H1 (cell line): ENCODE data around the gene EFR3B. TPM values are rescaled to one million over a fixed set of nuclear protein-coding genes. Genes with fewer than 3 reads are reported as not detected.

Experiments
- CTCF ChIA-PET: fragments of 300-600 bp; sonication (Branson Sonifier 250); formaldehyde crosslinking; loops from one replicate; lab custom pipeline; 2021; ENCODE audit not compliant: partially characterized antibody; lab: Charles Lee
- POLR2A ChIA-PET: fragments of 300-600 bp; sonication (Branson Sonifier 250); formaldehyde crosslinking; loops from one replicate; lab custom pipeline; 2021; ENCODE audit warnings: inconsistent platforms; ENCODE audit not compliant: partially characterized antibody; lab: Charles Lee
- DNase-seq, 2 experiments: peaks; one replicate each; pipeline versions ENCODE4 v3.0.0 to v3.0.0-alpha.2; 2010 to 2022; ENCODE audit warnings: low spot score in 2 of 2, low read depth in 1 of 2, mixed read lengths in 1 of 2
- FAIRE-seq: peaks from 2 replicates; lab custom pipeline; 2011; peaks lifted over from hg19 to GRCh38; lab: Jason Lieb, UNC
- H2AFZ ChIP-seq: 2 replicates; pipeline ENCODE4 v1.8.1; 2012; ENCODE audit warnings: low read length, inconsistent platforms
- H2AK5ac ChIP-seq: 2 replicates; pipeline ENCODE4 v1.6.1; 2013; ENCODE audit warnings: low read depth, low read length
- H2BK120ac ChIP-seq: replicated peaks from 2 replicates; pipeline ENCODE3; 2013; ENCODE audit warnings: low read depth, low read length, inconsistent platforms
- H2BK12ac ChIP-seq: 2 replicates; pipeline ENCODE4 v1.6.1; 2013; ENCODE audit warnings: low read depth, low read length
- H2BK15ac ChIP-seq: 2 replicates; pipeline ENCODE4 v1.6.1; 2013; ENCODE audit warnings: low read length
- H2BK20ac ChIP-seq: 2 replicates; pipeline ENCODE4 v1.6.1; 2013; ENCODE audit warnings: low read length
- H2BK5ac ChIP-seq: 2 replicates; pipeline ENCODE4 v1.6.1; 2013; ENCODE audit warnings: low read depth, low read length
- H3K14ac ChIP-seq: 2 replicates; pipeline ENCODE4 v1.6.1; 2013; ENCODE audit warnings: inconsistent platforms; ENCODE audit not compliant: insufficient read length
- H3K18ac ChIP-seq: 2 replicates; pipeline ENCODE4 v1.6.1; 2013; ENCODE audit warnings: low read length; ENCODE audit errors: extremely low read depth
- H3K23ac ChIP-seq: 2 replicates; pipeline ENCODE4 v1.6.1; 2013; ENCODE audit warnings: inconsistent platforms; ENCODE audit not compliant: insufficient read length
- H3K23me2 ChIP-seq: 2 replicates; pipeline ENCODE4 v1.6.1; 2013; ENCODE audit warnings: low read depth, low read length
- H3K27ac ChIP-seq: 2 replicates; pipeline ENCODE4 v1.6.1; 2011; ENCODE audit warnings: low read depth, low read length, inconsistent platforms
- H3K27me3 ChIP-seq, 4 experiments: replicated peaks in 1 of 4; 1 replicate in 1 of 4; 2 replicates in 3 of 4; pipeline versions ENCODE4 v1.6.1 to v1.8.1; 2011 to 2013; ENCODE audit warnings: low read length in 3 of 4, mild to moderate bottlenecking in 3 of 4, inconsistent platforms in 2 of 4, mixed read lengths in 2 of 4, moderate library complexity in 1 of 4; ENCODE audit not compliant: control insufficient read depth in 3 of 4, insufficient read depth in 3 of 4; ENCODE audit errors: extremely low read depth in 1 of 4
- H3K36me3 ChIP-seq, 4 experiments: 2 replicates each; pipeline versions ENCODE4 v1.6.1 to v1.8.1; 2011 to 2013; ENCODE audit warnings: mild to moderate bottlenecking in 4 of 4, low read length in 3 of 4, moderate library complexity in 2 of 4, control low read depth in 1 of 4, inconsistent platforms in 1 of 4; ENCODE audit not compliant: insufficient read depth in 4 of 4, control insufficient read depth in 2 of 4
- H3K4ac ChIP-seq: replicated peaks from 2 replicates; pipeline ENCODE3; 2013; ENCODE audit warnings: low read length, low read depth, mixed read lengths, inconsistent platforms; ENCODE audit not compliant: insufficient read length
- H3K4me1 ChIP-seq, 4 experiments: replicated peaks in 1 of 4; 1 replicate in 1 of 4; 2 replicates in 3 of 4; pipeline versions ENCODE4 v1.6.1 to v1.8.1; 2011 to 2013; ENCODE audit warnings: low read length in 3 of 4, inconsistent platforms in 2 of 4, mixed read lengths in 1 of 4; ENCODE audit not compliant: insufficient read depth in 4 of 4, control insufficient read depth in 3 of 4
- H3K4me2 ChIP-seq, 2 experiments: 2 replicates each; pipeline versions ENCODE4 v1.6.1 to v1.8.1; 2011 to 2013; ENCODE audit warnings: low read depth in 2 of 2, low read length in 2 of 2, control low read depth in 1 of 2, inconsistent platforms in 1 of 2, mild to moderate bottlenecking in 1 of 2; ENCODE audit not compliant: insufficient read depth in 1 of 2
- H3K4me3 ChIP-seq, 4 experiments: fragments of 200-600, 300-600 bp in 1 of 4; sonication (generic), shearing (Covaris generic), sonication (Bioruptor Twin) in 1 of 4; 2 replicates each; pipeline versions ENCODE4 v1.5.1 to v1.8.1; 2011 to 2016; ENCODE audit warnings: low read length in 4 of 4, low read depth in 3 of 4, control low read depth in 2 of 4, inconsistent platforms in 2 of 4, mild to moderate bottlenecking in 2 of 4, mixed read lengths in 1 of 4, moderate library complexity in 1 of 4; ENCODE audit not compliant: insufficient read depth in 2 of 4; ENCODE audit errors: extremely low read depth in 1 of 4
- H3K56ac ChIP-seq: replicated peaks from 2 replicates; pipeline ENCODE3; 2013; ENCODE audit warnings: low read depth, mild to moderate bottlenecking, mixed read lengths, low read length, inconsistent platforms; ENCODE audit not compliant: insufficient read length
- H3K79me1 ChIP-seq: 2 replicates; pipeline ENCODE4 v1.6.1; 2013; ENCODE audit warnings: low read depth, low read length, control low read depth
- H3K79me2 ChIP-seq, 2 experiments: 2 replicates each; pipeline versions ENCODE4 v1.6.1 to v1.8.1; 2012 to 2013; ENCODE audit warnings: low read length in 2 of 2, mild to moderate bottlenecking in 2 of 2, inconsistent platforms in 1 of 2; ENCODE audit not compliant: insufficient read depth in 2 of 2, control insufficient read depth in 1 of 2
- H3K9ac ChIP-seq, 4 experiments: replicated peaks in 1 of 4; 1 replicate in 1 of 4; 2 replicates in 3 of 4; pipeline versions ENCODE4 v1.6.1 to v1.8.1; 2011 to 2013; ENCODE audit warnings: low read depth in 3 of 4, low read length in 3 of 4, control low read depth in 2 of 4, mild to moderate bottlenecking in 2 of 4, moderate library complexity in 2 of 4, inconsistent platforms in 1 of 4; ENCODE audit errors: extremely low read depth in 1 of 4
- H3K9me3 ChIP-seq, 2 experiments: 2 replicates each; pipeline versions ENCODE4 v1.6.1 to v1.8.1; 2012 to 2013; ENCODE audit warnings: mild to moderate bottlenecking in 2 of 2, moderate library complexity in 2 of 2, control low read depth in 1 of 2, inconsistent platforms in 1 of 2, low read depth in 1 of 2, low read length in 1 of 2, mixed read lengths in 1 of 2; ENCODE audit not compliant: insufficient read depth in 2 of 2
- H4K20me1 ChIP-seq, 2 experiments: replicated peaks in 1 of 2; 2 replicates each; pipeline versions ENCODE3 to v1.8.1; 2011 to 2013; ENCODE audit warnings: inconsistent platforms in 2 of 2, low read length in 2 of 2, mild to moderate bottlenecking in 1 of 2; ENCODE audit not compliant: insufficient read depth in 2 of 2, control insufficient read depth in 1 of 2
- H4K5ac ChIP-seq: 2 replicates; pipeline ENCODE4 v1.6.1; 2013; ENCODE audit warnings: low read length, low read depth, mixed read lengths, inconsistent platforms; ENCODE audit not compliant: insufficient read length
- H4K8ac ChIP-seq: 2 replicates; pipeline ENCODE4 v1.8.0; 2013; ENCODE audit warnings: mild to moderate bottlenecking, moderate library complexity, low read length, inconsistent platforms; ENCODE audit not compliant: insufficient read depth; ENCODE audit errors: extremely low read depth
- H4K91ac ChIP-seq: replicated peaks from 2 replicates; pipeline ENCODE3; 2013; ENCODE audit warnings: low read length, mixed read lengths, inconsistent platforms; ENCODE audit not compliant: insufficient read length
- CBX8 ChIP-seq: fragments of 300-800, 300-1000 bp; sonication (generic); IDR thresholded peaks from 2 replicates; pipeline ENCODE4 v1.7.1; 2016; ENCODE audit warnings: low read depth, low read length, borderline replicate concordance
- CTBP2 ChIP-seq: IDR thresholded peaks from 2 replicates; pipeline ENCODE4 v1.7.0; 2011; ENCODE audit warnings: borderline replicate concordance, mild to moderate bottlenecking, moderate library complexity, mixed read lengths, low read length; ENCODE audit not compliant: insufficient read depth, insufficient read length
- SIRT6 ChIP-seq: IDR thresholded peaks from one replicate; pipeline ENCODE4 v1.7.1; 2012; ENCODE audit warnings: low read length, inconsistent platforms
- SP2 ChIP-seq: IDR thresholded peaks from 2 replicates; pipeline ENCODE4 v1.6.1; 2012; ENCODE audit warnings: mild to moderate bottlenecking, low read length, inconsistent platforms
- WGBS, 2 experiments: shearing (Covaris generic) in 1 of 2; methylation state at CpG; one replicate each; pipeline versions ENCODE4 v1.1.6 to v1.1.7; 2013 to 2015; ENCODE audit warnings: low lambda C conversion rate in 2 of 2, mixed read lengths in 2 of 2, inconsistent platforms in 1 of 2, low coverage in 1 of 2, missing lambda C conversion rate in 1 of 2; ENCODE audit not compliant: insufficient replicate concordance in 2 of 2, insufficient coverage in 1 of 2, insufficient read length in 1 of 2; ENCODE audit errors: extremely low coverage in 1 of 2, missing lambda C conversion rate in 1 of 2; 5-methylcytosine and 5-hydroxymethylcytosine counted together
- polyA plus RNA-seq, 7 experiments: library from polyadenylated mRNA; depleted of rRNA in 3 of 7; stranded (reverse) in 5 of 7; unstranded in 2 of 7; fragments of >200 nt in 5 of 7; fragments of 200-250 nt in 2 of 7; gene quantifications; 1 replicate in 5 of 7; 2 replicates in 1 of 7; 4 replicates in 1 of 7; pipeline versions ENCODE4 v1.2.1 to v1.2.3, GENCODE V29; 2011 to 2013; ENCODE audit warnings: missing spikeins in 2 of 7, mixed read lengths in 2 of 7
- total RNA-seq: library from RNA; stranded (reverse); fragmentation: NEBNext Ultra II Directional; extraction: Animal tissue kit (Norgen Biotek cat#: 25700); gene quantifications from 2 replicates; pipeline ENCODE4 v1.2.1, GENCODE V29; 2021

The EFR3B gene
- total and polyA plus RNA-seq, 2 of the 8 experiments (the other 6 are each of a cell fraction or from before 2014, with no cell fraction given) = 3.4 to 9.6 TPM

- no peak overlapping the region for H4K5ac ChIP-seq
- H3K27me3 ChIP-seq = 0 out of 7 replicates have a peak, but pooled peaks cover 0 to under 1% (median 0%) of the 10 kb centered on the region in 4 experiments
- no peak overlapping the region for H4K91ac ChIP-seq
- no peak overlapping the region for H3K27ac ChIP-seq
- H3K14ac ChIP-seq = no peak overlapping the region
- H2BK120ac ChIP-seq = no peak overlapping the region
- no peak overlapping the region for H3K9ac ChIP-seq
- no peaks in the 10 kb centered on the region; the same call in 1 of the 2 replicates for H3K79me1 ChIP-seq
- H2BK15ac ChIP-seq = peak overlapping the region; percentile 36; the same call in 1 of the 2 replicates
- no peak for DNase-seq
- H3K4me1 ChIP-seq = peaks cover 0 to 11% (median 0%) of the 10 kb centered on the region in 4 experiments; a peak in 3 of 7 replicates
- H2BK5ac ChIP-seq = peak overlapping the region; percentile 9; the same call in 1 of the 2 replicates
- no peaks in the 10 kb centered on the region for H3K79me2 ChIP-seq
- H3K36me3 ChIP-seq = no peaks in the 10 kb centered on the region
- H2AFZ ChIP-seq = no peak overlapping the region
- no peak overlapping the region for H3K23ac ChIP-seq
- H2BK20ac ChIP-seq = peak overlapping the region; percentile 9; the same call in 1 of the 2 replicates
- H3K4ac ChIP-seq = no peak overlapping the region
- POLR2A ChIA-PET = no interaction called here
- WGBS, 2 experiments = 91% methylated on average over 10 of the region's 10 CpGs; no CpG with 5 or more reads in 1 of the 2 experiments
- no peak overlapping the region for H3K4me2 ChIP-seq
- CTCF ChIA-PET = interaction anchor here (1.0 to 1.5 kb wide), 5 partner anchors 13 to 185 kb away, joined by 3 to 4 read pairs (median 4); no protein-coding TSS in a partner anchor
- H3K18ac ChIP-seq = no peak overlapping the region
- no peaks in the 10 kb centered on the region for H3K23me2 ChIP-seq
- no peaks in the 10 kb centered on the region for H3K9me3 ChIP-seq
- H3K56ac ChIP-seq = no peak overlapping the region
- no peak overlapping the region for H2AK5ac ChIP-seq
- H4K8ac ChIP-seq = no peak overlapping the region
- no peaks in the 10 kb centered on the region for H4K20me1 ChIP-seq
- TF ChIP-seq SIRT6 (no peak), SP2 (no peak), CBX8 (no peak), CTBP2 (no peak)
- no peak for FAIRE-seq
- no peak overlapping the region for H2BK12ac ChIP-seq
- H3K4me3 ChIP-seq = no peak overlapping the region
Observed at GRCh38 chr2:25160376-25160775, 118.5 kb downstream of the EFR3B start.
